IMR-90 (cell line): ENCODE data around the gene TLR10. TPM values are rescaled to one million over a fixed set of nuclear protein-coding genes. Genes with fewer than 3 reads are reported as not detected.

ENCODE experiments used
- ATAC-seq: fragments of 200-7000 bp; cut with Tn5 transposase; 2 replicates; pipeline ENCODE4 v1.9.1; 2020; ENCODE audit warnings: low read depth, mild to moderate bottlenecking, moderate library complexity
- BruUV-seq: library from RNA; stranded (reverse); fragments of 400-500 nt; replicated peaks from 2 replicates; lab custom pipeline; 2021; lab: Mats Ljungman, UMichigan
- CTCF ChIA-PET: fragments of 300-600 bp; formaldehyde crosslinking; extraction: SDS; loops from one replicate; lab custom pipeline; 2021; ENCODE audit warnings: antibody characterized with exemption; lab: Yijun Ruan, JAX
- POLR2A ChIA-PET: fragments of 300-600 bp; sonication (Branson Sonifier 250); formaldehyde crosslinking; loops from one replicate; lab custom pipeline; 2022; ENCODE audit warnings: antibody characterized with exemption; ENCODE audit not compliant: unreplicated experiment; lab: Charles Lee
- DNase-seq: peaks from one replicate; pipeline ENCODE4 v3.0.0; 2013
- H2AFZ ChIP-seq: replicated peaks from 2 replicates; pipeline ENCODE3; 2013; ENCODE audit warnings: low read length, mild to moderate bottlenecking; ENCODE audit not compliant: poor library complexity
- H2AK5ac ChIP-seq: 2 replicates; pipeline ENCODE4 v1.6.1; 2013; ENCODE audit warnings: low read depth, low read length, inconsistent platforms
- H2AK9ac ChIP-seq: replicated peaks from 2 replicates; pipeline ENCODE3; 2013; ENCODE audit warnings: mild to moderate bottlenecking, low read depth, low read length, moderate library complexity; ENCODE audit not compliant: poor library complexity
- H2BK120ac ChIP-seq: 2 replicates; pipeline ENCODE4 v1.6.1; 2013; ENCODE audit warnings: low read depth, low read length, inconsistent platforms
- H2BK15ac ChIP-seq: 3 replicates; pipeline ENCODE4 v1.6.1; 2013; ENCODE audit warnings: low read depth, low read length, inconsistent platforms
- H2BK20ac ChIP-seq: 2 replicates; pipeline ENCODE4 v1.6.1; 2013; ENCODE audit warnings: low read depth, mild to moderate bottlenecking, inconsistent platforms, low read length, moderate library complexity
- H2BK5ac ChIP-seq: 2 replicates; pipeline ENCODE4 v1.6.1; 2013; ENCODE audit warnings: mild to moderate bottlenecking, low read depth, low read length, inconsistent platforms; ENCODE audit not compliant: poor library complexity, severe bottlenecking
- H3K14ac ChIP-seq: replicated peaks from 2 replicates; pipeline ENCODE4 v1.6.1; 2013; ENCODE audit warnings: low read depth, low read length, inconsistent platforms
- H3K18ac ChIP-seq: 2 replicates; pipeline ENCODE4 v1.6.1; 2013; ENCODE audit warnings: low read depth, low read length, control low read depth
- H3K23ac ChIP-seq: 2 replicates; pipeline ENCODE4 v1.6.1; 2013; ENCODE audit warnings: low read depth, low read length, inconsistent platforms
- H3K27ac ChIP-seq: 2 replicates; pipeline ENCODE4 v1.5.1; 2013; ENCODE audit warnings: mild to moderate bottlenecking, control low read depth, low read length; ENCODE audit not compliant: insufficient read depth
- H3K27me3 ChIP-seq: 2 replicates; pipeline ENCODE4 v1.6.1; 2013; ENCODE audit warnings: low read length; ENCODE audit not compliant: control insufficient read depth, insufficient read depth
- H3K36me3 ChIP-seq: 2 replicates; pipeline ENCODE4 v1.6.1; 2013; ENCODE audit warnings: low read length, mixed read lengths; ENCODE audit not compliant: control insufficient read depth, insufficient read depth
- H3K4ac ChIP-seq: 2 replicates; pipeline ENCODE4 v1.6.1; 2013; ENCODE audit warnings: low read depth, low read length, inconsistent platforms
- H3K4me1 ChIP-seq: 2 replicates; pipeline ENCODE4 v1.6.1; 2013; ENCODE audit warnings: low read length, mixed read lengths; ENCODE audit not compliant: control insufficient read depth, insufficient read depth
- H3K4me2 ChIP-seq: 2 replicates; pipeline ENCODE4 v1.6.1; 2013; ENCODE audit warnings: low read depth, mild to moderate bottlenecking, control low read depth, low read length, moderate library complexity
- H3K4me3 ChIP-seq: 2 replicates; pipeline ENCODE4 v1.5.1; 2013; ENCODE audit warnings: low read depth, mild to moderate bottlenecking, control low read depth, low read length, moderate library complexity; ENCODE audit not compliant: insufficient read depth
- H3K56ac ChIP-seq: 2 replicates; pipeline ENCODE4 v1.6.1; 2013; ENCODE audit warnings: low read length, inconsistent platforms; ENCODE audit not compliant: insufficient read depth; ENCODE audit errors: extremely low read depth
- H3K79me1 ChIP-seq, 2 experiments: 2 replicates each; pipeline ENCODE4 v1.6.1; 2013; ENCODE audit warnings: low read length in 2 of 2, inconsistent platforms in 1 of 2, low read depth in 1 of 2
- H3K9ac ChIP-seq: 2 replicates; pipeline ENCODE4 v1.6.1; 2013; ENCODE audit warnings: low read depth, low read length, control low read depth
- H3K9me1 ChIP-seq: 2 replicates; pipeline ENCODE4 v1.6.1; 2013; ENCODE audit warnings: low read length, inconsistent platforms; ENCODE audit not compliant: insufficient read depth
- H3K9me3 ChIP-seq: 2 replicates; pipeline ENCODE4 v1.6.1; 2013; ENCODE audit warnings: low read length; ENCODE audit not compliant: control insufficient read depth, insufficient read depth
- H4K20me1 ChIP-seq: 2 replicates; pipeline ENCODE4 v1.6.1; 2013; ENCODE audit warnings: low read length, inconsistent platforms; ENCODE audit not compliant: insufficient read depth
- H4K5ac ChIP-seq: 2 replicates; pipeline ENCODE4 v1.6.1; 2013; ENCODE audit warnings: mild to moderate bottlenecking, low read depth, low read length, control low read depth
- H4K8ac ChIP-seq, 2 experiments: 2 replicates each; pipeline ENCODE4 v1.6.1; 2013; ENCODE audit warnings: low read depth in 2 of 2, low read length in 2 of 2, control low read depth in 1 of 2, inconsistent platforms in 1 of 2
- H4K91ac ChIP-seq: 2 replicates; pipeline ENCODE4 v1.6.1; 2013; ENCODE audit warnings: low read depth, low read length, inconsistent platforms; ENCODE audit not compliant: insufficient read depth
- CHD1 ChIP-seq: IDR thresholded peaks from 2 replicates; pipeline ENCODE4 v1.6.1; 2012; ENCODE audit warnings: low read depth, low read length, improper control_type of control experiment
- MAFK ChIP-seq: IDR thresholded peaks from 2 replicates; pipeline ENCODE4 v1.6.1; 2012; ENCODE audit warnings: low read depth, low read length, improper control_type of control experiment
- MAZ ChIP-seq: IDR thresholded peaks from 2 replicates; pipeline ENCODE4 v1.6.1; 2012; ENCODE audit warnings: low read depth, mild to moderate bottlenecking, low read length, improper control_type of control experiment, moderate library complexity, borderline replicate concordance
- MXI1 ChIP-seq: IDR thresholded peaks from 2 replicates; pipeline ENCODE4 v1.6.1; 2012; ENCODE audit warnings: low read depth, mild to moderate bottlenecking, low read length, moderate library complexity, borderline replicate concordance
- NFE2L2 ChIP-seq: fragments of 150-350 bp; IDR thresholded peaks from 2 replicates; pipeline ENCODE4 v1.6.1; 2016; ENCODE audit warnings: low read depth, mild to moderate bottlenecking, low read length
- POLR2A ChIP-seq: IDR thresholded peaks from 2 replicates; pipeline ENCODE4 v1.6.1; 2012; ENCODE audit warnings: mild to moderate bottlenecking, low read depth, low read length
- RAD21 ChIP-seq: IDR thresholded peaks from 2 replicates; pipeline ENCODE4 v1.6.1; 2012; ENCODE audit warnings: low read length, improper control_type of control experiment
- RFX5 ChIP-seq: IDR thresholded peaks from 2 replicates; pipeline ENCODE4 v1.8.0; 2012; ENCODE audit warnings: low read depth, mild to moderate bottlenecking, low read length, moderate library complexity
- SMC3 ChIP-seq: fragments of 150-350 bp; IDR thresholded peaks from 2 replicates; pipeline ENCODE4 v1.6.1; 2016; ENCODE audit warnings: low read depth, mild to moderate bottlenecking, antibody characterized with exemption, low read length, moderate library complexity
- WGBS, 2 experiments: methylation state at CpG; one replicate each; pipeline versions ENCODE4 v1.1.5 to v1.1.7; 2013; ENCODE audit warnings: missing lambda C conversion rate in 2 of 2; ENCODE audit not compliant: insufficient read length in 1 of 2; ENCODE audit errors: extremely low coverage in 2 of 2; 5-methylcytosine and 5-hydroxymethylcytosine counted together
- dilution Hi-C: fragments of 300-500 bp; cut with HindIII; formaldehyde crosslinking; loops from one replicate; pipeline ENCODE4 v1.14.3; 2018; ENCODE audit warnings: low sequenced_read_pairs; ENCODE audit not compliant: unreplicated experiment
- in situ Hi-C: fragments of 300-500 bp; cut with MboI; formaldehyde crosslinking; loops from 3 replicates; pipeline ENCODE4 v1.14.3; 2019; ENCODE audit warnings: low sequenced_read_pairs, inconsistent platforms, mixed read lengths
- intact Hi-C: fragments of 100-400 bp; cut with micrococcal nuclease; formaldehyde crosslinking; loops from 2 replicates; pipeline ENCODE4 v1.10.0; 2022
- polyA plus RNA-seq, 3 experiments: library from polyadenylated mRNA; depleted of rRNA; stranded (reverse); fragments of >200 nt; gene quantifications; 2 replicates each; pipeline ENCODE4 v1.2.3, GENCODE V29; 2012; ENCODE audit warnings: low replicate concordance in 1 of 3
- total RNA-seq: library from RNA; depleted of rRNA; stranded (reverse); fragments of >200 nt; gene quantifications from 2 replicates; pipeline ENCODE4 v1.2.3, GENCODE V29; 2012
- TF ChIP-seq, protein P1 (sequence below): conservative IDR thresholded peaks from 2 replicates; pipeline ENCODE4 v1.5.1; 2012; ENCODE audit warnings: mild to moderate bottlenecking, low read depth, low read length, improper control_type of control experiment
- TF ChIP-seq, protein P2 (sequence below): fragments of 150-350 bp; IDR thresholded peaks from 2 replicates; pipeline ENCODE4 v1.6.1; 2017; ENCODE audit warnings: mild to moderate bottlenecking, antibody characterized with exemption, low read length, low read depth

Gene TLR10
- total and polyA plus RNA-seq, 2 of the 4 experiments (the other 2 are of a cell fraction) = not detected

DNA sequence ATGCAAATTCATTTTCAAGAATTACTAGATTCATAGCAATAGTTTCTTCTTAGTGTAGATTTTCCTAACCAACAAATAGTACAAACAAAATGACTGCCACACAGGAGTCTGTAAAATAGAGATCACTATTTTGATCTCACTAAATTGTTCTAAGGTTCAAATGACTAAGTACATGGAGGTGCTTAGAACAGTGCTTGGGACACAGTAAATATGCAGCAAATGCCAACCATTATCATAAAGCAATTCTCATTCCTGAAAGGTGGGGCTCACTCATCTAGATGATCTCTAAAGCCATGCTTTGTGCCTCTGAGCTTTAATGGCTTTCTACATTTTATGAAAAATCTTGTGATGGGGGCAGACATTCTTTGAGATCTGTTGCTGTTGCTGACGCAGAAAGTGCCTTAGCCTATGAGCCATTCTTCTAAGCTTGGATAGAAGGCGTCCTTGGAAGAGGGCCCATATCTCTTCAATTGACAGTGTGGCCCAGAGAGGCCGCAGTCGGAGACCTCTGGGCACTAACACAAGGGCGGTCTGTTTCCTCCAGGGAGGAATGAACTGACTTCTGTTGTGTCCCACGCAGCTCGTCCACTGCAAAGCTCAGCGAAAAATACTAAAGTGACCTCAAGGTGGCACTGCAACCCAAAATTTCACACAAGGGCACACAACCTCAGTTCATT, 23.5 kb downstream of the TLR10 start (continued):
- TF ChIP-seq MAZ = no peak
- TF ChIP-seq MAFK = peak; percentile 72
- no peak for TF ChIP-seq POLR2A

DNA sequence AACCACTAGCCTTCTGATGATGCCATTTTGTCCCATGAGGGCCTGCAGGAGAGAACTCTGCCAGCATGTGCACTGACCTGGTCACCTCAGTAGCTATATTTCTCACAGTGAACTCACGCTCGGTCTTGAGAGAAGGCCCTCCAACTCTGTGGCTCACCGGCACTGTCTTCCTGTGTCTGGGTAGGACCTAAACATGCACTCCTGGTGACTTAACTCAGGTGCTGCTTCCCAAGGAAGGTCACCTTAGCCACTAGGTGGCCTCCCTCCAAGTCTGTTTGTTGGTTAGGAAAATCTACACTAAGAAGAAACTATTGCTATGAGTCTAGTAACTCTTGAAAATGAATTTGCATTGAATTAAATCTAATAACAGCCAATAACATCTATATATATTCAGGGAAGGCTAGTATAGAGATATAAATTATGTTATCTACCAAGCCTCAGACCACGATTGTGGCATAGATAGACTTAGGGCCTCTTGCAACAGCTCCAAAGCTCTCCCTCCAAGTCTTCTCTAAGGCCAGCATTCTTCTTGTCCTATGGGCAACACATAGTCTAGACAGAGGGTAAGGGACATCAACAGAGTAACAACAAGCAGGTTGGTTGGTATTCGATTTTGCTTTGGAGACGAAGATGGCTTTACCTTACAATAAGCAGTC, 24.7 kb downstream of the TLR10 start:
- H4K8ac ChIP-seq = no peak overlapping the region
- H3K18ac ChIP-seq = no peak overlapping the region
- dilution Hi-C loops (no loop called here), intact Hi-C loops (loop anchor here (2.0 to 10.0 kb wide), 2 partner anchors 99 to 687 kb away; partner anchors contain the start of gene TLR6), in situ Hi-C loops (loop anchor here (5.0 kb wide), 1 partner anchor 99 kb away; the partner anchor contains the start of gene TLR6)
- H2AK5ac ChIP-seq = no peak overlapping the region
- H3K9ac ChIP-seq = no peak overlapping the region
- no CpG with 5 or more reads among the region's 6 CpGs for WGBS, 2 experiments
- no peaks in the 10 kb centered on the region for H3K27me3 ChIP-seq
- H3K36me3 ChIP-seq = no peaks in the 10 kb centered on the region
- TF ChIP-seq MXI1 (no peak), RAD21 (no peak), POLR2A (no peak), NFE2L2 (no peak), MAZ (no peak), CHD1 (no peak), RFX5 (no peak), SMC3 (no peak)
- TF ChIP-seq, protein P1, sequence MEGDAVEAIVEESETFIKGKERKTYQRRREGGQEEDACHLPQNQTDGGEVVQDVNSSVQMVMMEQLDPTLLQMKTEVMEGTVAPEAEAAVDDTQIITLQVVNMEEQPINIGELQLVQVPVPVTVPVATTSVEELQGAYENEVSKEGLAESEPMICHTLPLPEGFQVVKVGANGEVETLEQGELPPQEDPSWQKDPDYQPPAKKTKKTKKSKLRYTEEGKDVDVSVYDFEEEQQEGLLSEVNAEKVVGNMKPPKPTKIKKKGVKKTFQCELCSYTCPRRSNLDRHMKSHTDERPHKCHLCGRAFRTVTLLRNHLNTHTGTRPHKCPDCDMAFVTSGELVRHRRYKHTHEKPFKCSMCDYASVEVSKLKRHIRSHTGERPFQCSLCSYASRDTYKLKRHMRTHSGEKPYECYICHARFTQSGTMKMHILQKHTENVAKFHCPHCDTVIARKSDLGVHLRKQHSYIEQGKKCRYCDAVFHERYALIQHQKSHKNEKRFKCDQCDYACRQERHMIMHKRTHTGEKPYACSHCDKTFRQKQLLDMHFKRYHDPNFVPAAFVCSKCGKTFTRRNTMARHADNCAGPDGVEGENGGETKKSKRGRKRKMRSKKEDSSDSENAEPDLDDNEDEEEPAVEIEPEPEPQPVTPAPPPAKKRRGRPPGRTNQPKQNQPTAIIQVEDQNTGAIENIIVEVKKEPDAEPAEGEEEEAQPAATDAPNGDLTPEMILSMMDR = no peak
- TF ChIP-seq, protein P2, sequence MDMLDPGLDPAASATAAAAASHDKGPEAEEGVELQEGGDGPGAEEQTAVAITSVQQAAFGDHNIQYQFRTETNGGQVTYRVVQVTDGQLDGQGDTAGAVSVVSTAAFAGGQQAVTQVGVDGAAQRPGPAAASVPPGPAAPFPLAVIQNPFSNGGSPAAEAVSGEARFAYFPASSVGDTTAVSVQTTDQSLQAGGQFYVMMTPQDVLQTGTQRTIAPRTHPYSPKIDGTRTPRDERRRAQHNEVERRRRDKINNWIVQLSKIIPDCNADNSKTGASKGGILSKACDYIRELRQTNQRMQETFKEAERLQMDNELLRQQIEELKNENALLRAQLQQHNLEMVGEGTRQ = no peak
- H3K56ac ChIP-seq = no peak overlapping the region
- H4K20me1 ChIP-seq = peaks cover 5% of the 10 kb centered on the region
- no peak for ATAC-seq
- no peak overlapping the region for H3K4me3 ChIP-seq
- no peaks in the 10 kb centered on the region for H3K9me3 ChIP-seq
- no peak overlapping the region for H4K91ac ChIP-seq
- H2BK15ac ChIP-seq = no peak overlapping the region
- H3K23ac ChIP-seq = no peak overlapping the region
- no peak overlapping the region for H4K5ac ChIP-seq
- BruUV-seq = no TSS peak
- ChIA-PET POLR2A (no interaction called here), CTCF (interaction anchor here (0.6 kb wide), 1 partner anchor 24 kb away, joined by 3 read pairs; the partner anchor contains the start of gene TLR10)
- H3K27ac ChIP-seq = no peak overlapping the region
- no peak overlapping the region for H2BK120ac ChIP-seq
- no peaks in the 10 kb centered on the region for H3K79me1 ChIP-seq
- no peak overlapping the region for H2BK5ac ChIP-seq
- H3K4me1 ChIP-seq = peaks cover 4% of the 10 kb centered on the region
- no peak overlapping the region for H3K4me2 ChIP-seq
- H3K9me1 ChIP-seq = peaks cover 14% of the 10 kb centered on the region
- no peak overlapping the region for H2BK20ac ChIP-seq
- no peak for DNase-seq
- no peak overlapping the region for H3K4ac ChIP-seq
- no peak overlapping the region for H2AFZ ChIP-seq
- H3K14ac ChIP-seq = no peak overlapping the region
- no peak overlapping the region for H2AK9ac ChIP-seq
